CD4-positive, alpha-beta T cell (primary cell): Measurements from ENCODE around the gene TMEM179. TPM values are rescaled to one million over a fixed set of nuclear protein-coding genes. Genes with fewer than 3 reads are reported as not detected.

Experiments used
- ATAC-seq: fragments of 200-7000 bp; cut with Tn5 transposase; one replicate; pipeline ENCODE4 v1.10.0; 2022; ENCODE audit warnings: mild to moderate bottlenecking; ENCODE audit not compliant: poor library complexity
- CTCF ChIA-PET: fragments of 350-600 bp; sonication (Branson Sonifier 250); formaldehyde crosslinking; loops from one replicate; lab custom pipeline; 2021; ENCODE audit warnings: antibody characterized with exemption, inconsistent platforms; lab: Charles Lee
- POLR2A ChIA-PET: fragments of 350-600 bp; sonication (Branson Sonifier 250); formaldehyde crosslinking; loops from one replicate; lab custom pipeline; 2021; ENCODE audit warnings: antibody characterized with exemption, inconsistent platforms; lab: Charles Lee
- DNase-seq, 14 experiments: peaks; one replicate each; pipeline ENCODE4 v3.0.0-alpha.2; 2013 to 2020; ENCODE audit warnings: mixed read lengths in 2 of 14
- H3K27ac ChIP-seq, 2 donors: one replicate each; pipeline versions ENCODE4 v1.5.1 to v1.7.0; 2013; ENCODE audit warnings: low read length in 2 of 2, low read depth in 1 of 2, mild to moderate bottlenecking in 1 of 2
- H3K27me3 ChIP-seq, 2 experiments: 1 replicate in 1 of 2; 2 replicates in 1 of 2; pipeline versions ENCODE4 v1.6.1 to v1.7.0; 2013; ENCODE audit warnings: low read length in 2 of 2, control low read depth in 1 of 2, mild to moderate bottlenecking in 1 of 2, moderate library complexity in 1 of 2; ENCODE audit not compliant: insufficient read depth in 2 of 2, control insufficient read depth in 1 of 2
- H3K36me3 ChIP-seq: one replicate; pipeline ENCODE4 v1.6.1; 2013; ENCODE audit warnings: low read length, control low read depth; ENCODE audit not compliant: insufficient read depth
- H3K4me1 ChIP-seq: one replicate; pipeline ENCODE4 v1.6.1; 2013; ENCODE audit warnings: low read length, control low read depth; ENCODE audit not compliant: insufficient read depth
- H3K4me3 ChIP-seq: one replicate; pipeline ENCODE4 v1.5.1; 2013; ENCODE audit warnings: mild to moderate bottlenecking, low read length, moderate library complexity
- H3K9me3 ChIP-seq, 2 experiments: 1 replicate in 1 of 2; 2 replicates in 1 of 2; pipeline versions ENCODE4 v1.6.1 to v1.7.0; 2013; ENCODE audit warnings: low read length in 2 of 2, mild to moderate bottlenecking in 2 of 2, control low read depth in 1 of 2, moderate library complexity in 1 of 2; ENCODE audit not compliant: control insufficient read depth in 1 of 2, insufficient read depth in 1 of 2
- H3K27ac Mint-ChIP-seq: one replicate; pipeline ENCODE4 v1.8.0; 2020; ENCODE audit warnings: mixed read lengths
- H3K27me3 Mint-ChIP-seq: one replicate; pipeline ENCODE4 v1.8.0; 2021; ENCODE audit warnings: mixed read lengths
- H3K36me3 Mint-ChIP-seq: one replicate; pipeline ENCODE4 v1.8.0; 2021; ENCODE audit warnings: low read depth, mixed read lengths
- H3K4me1 Mint-ChIP-seq: one replicate; pipeline ENCODE4 v1.8.0; 2021; ENCODE audit warnings: low read depth, mixed read lengths
- H3K4me3 Mint-ChIP-seq: one replicate; pipeline ENCODE4 v1.8.0; 2020; ENCODE audit warnings: mild to moderate bottlenecking, mixed read lengths
- H3K9me3 Mint-ChIP-seq: one replicate; pipeline ENCODE4 v1.8.0; 2020; ENCODE audit warnings: mixed read lengths
- CTCF ChIP-seq: fragments of 200-600 bp; IDR thresholded peaks from one replicate; pipeline ENCODE4 v1.8.0; 2022; ENCODE audit warnings: antibody characterized with exemption, mild to moderate bottlenecking
- intact Hi-C, 2 experiments: fragments of 100-400 bp; cut with DNase I in 1 of 2; cut with micrococcal nuclease in 1 of 2; formaldehyde crosslinking; loops; one replicate each; pipeline versions ENCODE4 v1.15.1 to v1.9.0; 2023 to 2025; cut with DNase I, micrococcal nuclease
- total RNA-seq, 174 experiments: library from RNA in 2 of 174; stranded (reverse) in 2 of 174; gene quantifications; one replicate each; pipeline ENCODE4 v1.2.3 and lab custom pipeline; 2021 to 2026

The TMEM179 gene
- total RNA-seq, 2 experiments from 2014 or later: not detected

- no peaks in the 10 kb centered on the region for H3K36me3 Mint-ChIP-seq
- peaks cover 3 to 8% of the 10 kb centered on the region in 2 experiments for H3K9me3 ChIP-seq
- DNase-seq (peak in 1 of 14 experiments; percentile 17), ATAC-seq (no peak)
- H3K27ac ChIP-seq: no peak overlapping the region
- H3K4me3 Mint-ChIP-seq: no peak overlapping the region
- peaks cover 13% of the 10 kb centered on the region for H3K27me3 Mint-ChIP-seq
- no peaks in the 10 kb centered on the region for H3K9me3 Mint-ChIP-seq
- ChIA-PET POLR2A (interaction anchor here (0.7 kb wide), 1 partner anchor 53 kb away, joined by 3 read pairs; no protein-coding TSS in a partner anchor), CTCF (no interaction called here)
- H3K36me3 ChIP-seq: no peaks in the 10 kb centered on the region
- H3K27me3 ChIP-seq: peaks cover 6 to 13% of the 10 kb centered on the region in 2 experiments
- intact Hi-C loops: no loop called here
- no peak overlapping the region for H3K4me3 ChIP-seq
- H3K27ac Mint-ChIP-seq: no peak overlapping the region
- TF ChIP-seq CTCF: no peak
- peaks cover 6% of the 10 kb centered on the region for H3K4me1 ChIP-seq
- peaks cover 6% of the 10 kb centered on the region for H3K4me1 Mint-ChIP-seq
These were observed 37.9 kb upstream of the TMEM179 start for GRCh38 chr14:104642540-104642868.

- Mint-ChIP-seq H3K4me3 (no peak overlapping the region), H3K27me3 (peaks cover 15% of the 10 kb centered on the region), H3K36me3 (no peaks in the 10 kb centered on the region), H3K9me3 (no peaks in the 10 kb centered on the region), H3K4me1 (peaks cover 4% of the 10 kb centered on the region), H3K27ac (no peak overlapping the region)
- ATAC-seq (peak; percentile 34), DNase-seq (peak in 1 of 14 experiments; percentile 19)
- Histone ChIP-seq H3K4me3 (no peak overlapping the region), H3K27ac (no peak overlapping the region), H3K4me1 (peaks cover 6% of the 10 kb centered on the region), H3K27me3 (peaks cover 6 to 13% of the 10 kb centered on the region in 2 experiments), H3K9me3 (peaks cover 3 to 8% of the 10 kb centered on the region in 2 experiments), H3K36me3 (no peaks in the 10 kb centered on the region)
- ChIA-PET POLR2A (interaction anchor here (0.7 kb wide), 1 partner anchor 54 kb away, joined by 3 read pairs; no protein-coding TSS in a partner anchor), CTCF (no interaction called here)
- intact Hi-C loops: loop anchor here in 1 of 2 experiments (2.0 kb wide), 1 partner anchor 505 kb away; no protein-coding TSS in a partner anchor
- no peak for TF ChIP-seq CTCF
These were observed 37.4 kb upstream of the TMEM179 start for GRCh38 chr14:104641753-104642539.

- POLR2A ChIA-PET: no interaction called here
- Mint-ChIP-seq H3K4me1 (peaks cover 4% of the 10 kb centered on the region), H3K9me3 (no peaks in the 10 kb centered on the region), H3K4me3 (no peak overlapping the region), H3K27me3 (peaks cover 15% of the 10 kb centered on the region), H3K36me3 (no peaks in the 10 kb centered on the region), H3K27ac (no peak overlapping the region)
- Histone ChIP-seq H3K9me3 (peaks cover 3 to 8% of the 10 kb centered on the region in 2 experiments), H3K4me3 (no peak overlapping the region), H3K4me1 (peaks cover 6% of the 10 kb centered on the region), H3K27me3 (peaks cover 6 to 13% of the 10 kb centered on the region in 2 experiments), H3K27ac (no peak overlapping the region), H3K36me3 (no peaks in the 10 kb centered on the region)
- no peak for TF ChIP-seq CTCF
- CTCF ChIA-PET: no interaction called here
- no peak for DNase-seq
- ATAC-seq: no peak
- intact Hi-C loops: loop anchor here in 1 of 2 experiments (2.0 kb wide), 1 partner anchor 504 kb away; no protein-coding TSS in a partner anchor
These were observed 36.1 kb upstream of the TMEM179 start for GRCh38 chr14:104640681-104641080.
